IPS-18c (cell line): ENCODE data around the gene DALRD3.
A peak's percentile ranks its signal among the peaks of the same experiment; 100 is the strongest.
"Not testable (repeated sequence)": the region's sequence is repeated elsewhere in the genome, so short reads cannot be mapped to it uniquely, and the experiment has no call there.

ENCODE experiments used
- H3K4me3 ChIP-seq: 2 replicates; pipeline ENCODE4 v1.7.0; 2013; ENCODE audit warnings: low read depth, mild to moderate bottlenecking, low read length, moderate library complexity; ENCODE audit not compliant: insufficient read depth
- H3K9me3 ChIP-seq: one replicate; pipeline ENCODE4 v1.6.1; 2013; ENCODE audit warnings: mild to moderate bottlenecking, low read length, moderate library complexity; ENCODE audit not compliant: control insufficient read depth, insufficient read depth

The DALRD3 gene

DNA sequence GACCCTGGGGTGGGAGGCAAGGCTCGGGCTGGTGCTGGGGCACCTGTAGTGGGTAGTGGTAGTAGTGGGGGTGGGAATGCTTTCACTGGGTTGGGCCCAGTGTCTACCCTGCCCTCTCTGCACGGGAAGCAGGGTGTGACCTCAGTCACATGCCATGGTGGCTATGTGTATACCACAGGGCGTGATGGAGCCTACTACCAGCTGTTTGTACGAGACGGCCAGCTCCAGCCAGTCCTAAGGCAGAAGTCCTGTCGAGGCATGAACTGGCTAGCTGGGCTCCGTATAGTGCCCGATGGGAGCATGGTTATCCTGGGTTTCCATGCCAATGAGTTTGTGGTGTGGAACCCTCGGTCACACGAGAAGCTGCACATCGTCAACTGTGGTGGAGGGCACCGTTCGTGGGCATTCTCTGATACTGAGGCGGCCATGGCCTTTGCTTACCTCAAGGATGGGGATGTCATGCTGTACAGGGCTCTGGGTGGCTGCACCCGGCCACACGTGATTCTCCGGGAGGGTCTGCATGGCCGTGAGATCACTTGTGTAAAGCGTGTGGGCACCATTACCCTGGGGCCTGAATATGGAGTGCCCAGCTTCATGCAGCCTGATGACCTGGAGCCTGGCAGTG lies 5.2 kb downstream of the DALRD3 start:
- H3K4me3 ChIP-seq, result no peak overlapping the region
- H3K9me3 ChIP-seq, result no peaks in the 10 kb centered on the region

DNA sequence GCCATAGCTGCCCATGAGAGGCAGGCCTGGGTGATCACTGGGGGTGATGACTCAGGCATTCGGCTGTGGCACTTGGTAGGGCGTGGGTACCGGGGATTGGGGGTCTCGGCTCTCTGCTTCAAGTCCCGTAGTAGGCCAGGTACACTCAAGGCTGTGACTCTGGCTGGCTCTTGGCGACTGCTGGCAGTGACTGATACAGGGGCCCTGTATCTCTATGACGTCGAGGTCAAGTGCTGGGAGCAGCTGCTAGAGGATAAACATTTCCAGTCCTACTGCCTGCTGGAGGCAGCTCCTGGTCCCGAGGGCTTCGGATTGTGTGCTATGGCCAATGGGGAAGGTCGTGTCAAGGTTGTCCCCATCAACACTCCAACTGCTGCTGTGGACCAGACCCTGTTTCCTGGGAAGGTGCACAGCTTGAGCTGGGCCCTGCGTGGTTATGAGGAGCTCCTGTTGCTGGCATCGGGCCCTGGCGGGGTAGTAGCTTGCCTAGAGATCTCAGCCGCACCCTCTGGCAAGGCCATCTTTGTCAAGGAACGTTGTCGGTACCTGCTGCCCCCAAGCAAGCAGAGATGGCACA lies 5.9 kb downstream of the DALRD3 start:
- Histone ChIP-seq H3K4me3 (no peak overlapping the region), H3K9me3 (no peaks in the 10 kb centered on the region)

DNA sequence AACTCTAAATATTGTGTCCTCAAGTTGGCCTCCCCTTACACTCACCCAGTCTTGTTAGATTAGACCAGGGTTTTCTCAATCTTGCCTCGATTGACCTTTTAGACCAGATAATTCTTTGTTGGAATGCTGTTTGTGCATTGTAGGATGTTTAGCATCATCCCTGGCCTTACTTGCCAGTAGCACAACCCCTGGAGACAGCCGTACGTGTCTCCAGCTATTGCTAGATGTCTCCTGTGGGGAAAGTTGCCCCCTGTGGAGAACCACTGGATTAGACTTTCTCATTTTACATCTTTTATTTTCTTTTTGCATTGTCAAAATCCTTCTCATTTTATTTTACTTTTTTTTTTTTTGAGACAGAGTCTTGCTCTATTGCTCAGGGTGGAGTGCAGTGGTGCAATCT lies 9.0 kb downstream of the DALRD3 start:
- H3K4me3 ChIP-seq, result no peak overlapping the region

DNA sequence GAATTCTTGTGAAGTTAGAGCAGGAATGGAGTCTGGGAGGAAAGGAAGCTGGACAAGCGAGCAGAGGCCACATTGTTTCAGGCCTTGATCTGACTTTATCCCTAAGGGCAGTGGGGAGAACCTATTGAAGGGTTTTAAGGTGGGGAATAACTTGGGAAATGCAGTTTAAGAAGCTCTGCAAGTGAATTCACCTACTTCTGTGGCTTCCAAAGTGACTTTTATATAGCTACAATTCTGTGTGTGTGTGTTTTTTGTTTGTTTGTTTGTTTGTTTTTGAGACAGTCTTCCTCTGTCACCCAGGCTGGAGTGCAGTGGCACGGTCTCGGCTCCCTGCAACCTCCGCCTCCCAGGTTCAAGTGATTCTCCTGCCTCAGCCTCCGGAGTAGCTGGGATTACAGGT lies 9.8 kb downstream of the DALRD3 start:
- H3K9me3 ChIP-seq, result not testable (repeated sequence)
- peak overlapping the region; percentile 42 for H3K4me3 ChIP-seq

More for the DNA sequence above, 9.0 kb downstream of the DALRD3 start:
- no peaks in the 10 kb centered on the region for H3K9me3 ChIP-seq

DNA sequence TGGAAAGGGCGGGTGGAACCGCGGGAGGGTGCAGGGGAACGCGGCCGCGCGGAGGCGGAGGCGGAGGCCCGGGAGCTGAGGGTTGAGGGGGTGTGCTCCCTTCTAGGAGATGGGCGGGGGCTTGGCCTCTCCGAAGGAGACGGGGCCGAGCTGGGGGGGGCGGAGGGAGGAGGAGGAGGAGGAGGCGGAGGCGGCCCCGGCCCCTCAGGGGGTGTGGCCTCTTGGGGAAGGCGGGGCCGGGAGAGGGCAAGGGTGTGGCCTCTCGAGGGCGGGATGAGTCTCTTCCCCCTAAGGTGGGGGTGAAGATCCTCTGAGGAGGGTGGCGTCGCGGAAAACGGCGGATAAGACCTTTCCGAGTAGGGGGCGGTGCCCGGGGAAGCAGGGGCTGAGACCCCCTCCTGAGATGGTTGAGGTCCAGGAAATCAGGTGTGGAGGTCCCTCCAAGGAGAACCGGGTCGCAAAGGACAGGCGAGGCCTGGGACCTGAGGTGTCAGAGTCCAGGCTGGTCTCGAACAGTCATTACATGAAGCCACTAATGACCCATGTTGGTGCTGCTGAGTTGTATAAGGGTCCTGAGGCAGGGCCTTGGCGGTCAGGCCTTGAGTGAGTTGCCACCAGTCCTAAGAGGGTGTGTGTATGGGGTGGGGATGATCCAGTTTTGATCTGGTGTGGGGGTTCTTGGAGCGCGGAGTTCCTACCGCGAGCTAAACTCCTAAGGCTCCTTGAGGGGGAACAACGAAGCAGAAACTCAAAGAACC lies 10.4 kb downstream of the DALRD3 start:
- Histone ChIP-seq H3K9me3 (no peaks in the 10 kb centered on the region), H3K4me3 (peak overlapping the region; percentile 79)

DNA sequence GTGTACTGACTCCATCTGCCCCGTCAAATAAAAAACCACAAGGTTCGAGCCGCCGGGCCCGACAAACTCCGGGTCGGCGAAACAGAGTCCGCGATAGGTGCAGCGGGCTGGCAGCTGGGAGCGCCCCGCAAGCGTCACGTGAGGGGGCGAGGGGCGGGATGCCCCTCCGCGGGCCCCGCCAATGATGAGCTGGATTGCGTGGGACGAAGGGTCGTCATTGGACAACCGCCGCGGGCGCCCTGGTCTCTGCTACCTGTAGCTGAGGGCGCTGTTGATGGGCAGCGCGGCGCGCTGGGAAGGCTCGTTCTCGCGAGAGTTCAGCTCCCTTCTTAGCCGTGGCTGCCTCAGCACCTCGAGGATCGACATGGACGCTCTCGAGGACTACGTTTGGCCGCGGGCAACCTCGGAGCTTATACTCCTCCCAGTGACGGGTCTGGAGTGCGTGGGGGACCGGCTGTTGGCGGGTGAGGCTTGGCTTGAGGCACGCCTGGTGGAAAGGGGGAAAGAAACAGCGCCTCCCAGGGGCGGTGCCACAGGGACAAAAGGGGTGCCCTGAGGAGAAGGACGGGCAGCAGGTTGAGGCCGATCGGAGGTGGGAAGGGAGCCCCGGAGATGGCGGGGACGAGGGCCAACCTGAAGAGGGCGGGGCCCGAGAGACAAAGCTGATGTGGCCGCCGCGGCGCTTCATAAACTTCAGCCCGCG lies 11.2 kb downstream of the DALRD3 start, which contains the start of gene WDR6:
Gene WDR6, plus strand, starts transcription at position 324 of the 703 bp plus-strand sequence. Its CDS starts 41 bp downstream, at position 365.
- Histone ChIP-seq H3K4me3 (peak within 1 kb of the TSS; percentile 79), H3K9me3 (no peaks in the 10 kb centered on the region)

DNA sequence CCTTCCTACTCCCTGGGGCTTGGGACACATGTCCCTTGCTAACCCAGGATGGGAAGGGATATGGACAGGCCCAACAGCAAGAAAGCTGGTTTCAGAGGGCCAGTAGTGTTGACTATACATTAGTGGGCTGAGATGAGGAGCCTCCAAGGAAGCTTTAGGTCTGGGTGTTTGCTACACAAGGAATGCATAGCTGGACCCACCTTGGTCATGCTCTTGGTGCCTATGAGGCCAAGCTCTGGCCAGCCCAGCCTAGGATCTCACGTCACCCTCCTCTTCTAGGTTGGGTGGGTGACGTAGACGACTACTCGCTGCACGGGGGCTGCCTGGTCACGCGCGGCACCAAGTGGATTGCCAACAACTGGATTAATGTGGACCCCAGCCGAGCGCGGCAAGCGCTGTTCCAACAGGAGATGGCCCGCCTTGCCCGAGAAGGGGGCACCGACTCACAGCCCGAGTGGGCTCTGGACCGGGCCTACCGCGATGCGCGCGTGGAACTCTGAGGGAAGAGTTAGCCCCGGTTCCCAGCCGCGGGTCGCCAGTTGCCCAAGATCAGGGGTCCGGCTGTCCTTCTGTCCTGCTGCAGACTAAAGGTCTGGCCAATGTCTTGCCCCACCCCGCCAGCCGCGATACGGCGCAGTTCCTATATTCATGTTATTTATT lies 11.8 kb downstream of the DALRD3 start:
- Histone ChIP-seq H3K9me3 (no peaks in the 10 kb centered on the region), H3K4me3 (peak overlapping the region; percentile 79)

DNA sequence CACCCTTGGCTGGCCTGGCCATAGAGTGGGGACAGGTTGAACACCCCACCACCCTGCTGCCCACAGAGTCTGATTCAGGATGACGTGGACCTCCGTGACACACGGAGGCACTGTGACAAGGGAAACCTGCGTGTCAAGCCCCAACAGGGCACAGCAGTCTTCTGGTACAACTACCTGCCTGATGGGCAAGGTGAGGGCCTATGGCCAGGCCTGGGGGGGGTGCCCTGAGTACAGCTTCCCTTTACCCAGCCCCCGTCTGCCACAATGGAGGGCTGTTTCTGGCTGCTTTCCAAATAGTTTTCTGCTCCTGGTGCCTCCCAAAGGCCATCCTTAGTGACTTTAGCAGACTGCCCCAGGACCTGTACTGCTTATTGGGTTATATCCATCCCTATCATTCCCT lies 12.4 kb downstream of the DALRD3 start:
- no peaks in the 10 kb centered on the region for H3K9me3 ChIP-seq
- H3K4me3 ChIP-seq, result peak overlapping the region; percentile 79

DNA sequence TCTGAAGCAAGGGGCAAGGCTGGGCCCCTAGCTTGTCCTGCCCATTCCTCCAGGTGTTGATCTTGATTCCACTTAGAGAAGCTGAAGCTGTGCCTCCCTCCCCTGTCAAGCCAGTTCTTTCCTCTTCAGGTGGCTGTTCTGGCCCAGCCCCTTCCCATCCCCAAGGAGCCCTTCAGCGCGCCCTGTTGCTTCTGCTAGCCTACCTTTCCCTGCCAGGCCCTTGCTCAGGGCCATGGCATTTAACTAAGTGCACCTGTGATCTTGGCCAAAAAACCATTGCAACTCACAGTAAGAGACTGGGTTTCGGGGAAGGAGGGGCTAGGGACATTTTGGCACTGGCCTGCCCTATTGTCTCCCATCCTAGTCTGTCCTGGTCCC lies 13.1 kb downstream of the DALRD3 start:
- Histone ChIP-seq H3K9me3 (no peaks in the 10 kb centered on the region), H3K4me3 (no peak overlapping the region)

DNA sequence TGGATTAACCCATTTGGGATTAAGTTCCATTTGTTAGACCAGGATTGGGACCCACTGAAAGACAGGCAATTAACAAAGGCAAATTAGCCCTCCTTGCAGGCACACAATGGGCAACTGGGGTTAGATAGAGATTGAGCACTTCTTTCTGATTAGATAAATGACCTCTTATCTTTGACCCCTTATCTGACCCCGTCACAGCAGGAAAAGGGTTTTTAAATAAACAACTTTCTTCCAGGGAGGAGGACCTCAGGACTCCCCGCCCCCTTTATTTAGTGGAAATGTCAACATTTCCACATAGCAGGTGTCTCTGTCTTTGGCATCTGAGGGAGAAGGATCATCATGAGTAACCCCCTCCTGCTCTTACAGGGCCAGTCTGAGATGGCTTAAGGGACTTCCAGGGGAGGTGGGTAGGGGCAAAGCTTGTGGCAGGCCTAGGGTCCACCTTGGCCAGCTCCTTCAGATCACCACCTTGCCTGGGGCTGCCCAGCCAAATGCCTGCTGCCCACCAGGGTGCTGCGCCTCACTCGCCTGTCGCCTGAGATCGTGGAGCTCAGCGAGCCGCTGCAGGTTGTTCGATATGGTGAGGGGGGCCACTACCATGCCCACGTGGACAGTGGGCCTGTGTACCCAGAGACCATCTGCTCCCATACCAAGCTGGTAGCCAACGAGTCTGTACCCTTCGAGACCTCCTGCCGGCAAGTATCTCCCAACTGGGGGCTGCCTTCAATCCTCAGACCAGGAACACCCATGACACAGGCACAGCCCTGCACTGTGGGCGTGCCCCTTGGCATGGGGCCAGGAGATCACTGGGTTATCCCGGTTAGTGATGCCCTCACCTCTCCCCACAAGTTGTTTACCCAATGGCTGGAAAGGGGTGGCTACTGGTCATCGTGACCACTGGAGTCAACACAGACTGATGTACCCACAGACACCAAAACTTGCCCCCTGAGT lies 13.8 kb downstream of the DALRD3 start:
- Histone ChIP-seq H3K4me3 (no peak overlapping the region), H3K9me3 (no peaks in the 10 kb centered on the region)

DNA sequence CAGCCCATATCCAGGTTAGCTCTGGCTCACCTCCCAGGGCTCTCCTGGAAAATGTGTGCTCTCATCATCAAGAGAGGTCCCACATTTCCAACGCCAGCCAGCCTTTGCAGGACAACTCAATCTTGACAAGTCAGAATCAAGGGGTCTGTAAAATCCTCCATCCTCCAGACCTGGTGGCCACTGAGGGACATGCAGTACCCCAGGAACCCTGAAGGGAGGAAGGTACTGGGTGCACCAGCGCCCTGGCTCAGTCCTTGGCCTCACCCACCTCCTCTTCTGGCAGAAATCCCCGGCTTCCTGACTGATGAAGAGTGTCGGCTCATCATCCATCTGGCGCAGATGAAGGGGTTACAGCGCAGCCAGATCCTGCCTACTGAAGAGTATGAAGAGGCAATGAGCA lies 17.2 kb downstream of the DALRD3 start:
- Histone ChIP-seq H3K4me3 (no peak overlapping the region), H3K9me3 (no peaks in the 10 kb centered on the region)

DNA sequence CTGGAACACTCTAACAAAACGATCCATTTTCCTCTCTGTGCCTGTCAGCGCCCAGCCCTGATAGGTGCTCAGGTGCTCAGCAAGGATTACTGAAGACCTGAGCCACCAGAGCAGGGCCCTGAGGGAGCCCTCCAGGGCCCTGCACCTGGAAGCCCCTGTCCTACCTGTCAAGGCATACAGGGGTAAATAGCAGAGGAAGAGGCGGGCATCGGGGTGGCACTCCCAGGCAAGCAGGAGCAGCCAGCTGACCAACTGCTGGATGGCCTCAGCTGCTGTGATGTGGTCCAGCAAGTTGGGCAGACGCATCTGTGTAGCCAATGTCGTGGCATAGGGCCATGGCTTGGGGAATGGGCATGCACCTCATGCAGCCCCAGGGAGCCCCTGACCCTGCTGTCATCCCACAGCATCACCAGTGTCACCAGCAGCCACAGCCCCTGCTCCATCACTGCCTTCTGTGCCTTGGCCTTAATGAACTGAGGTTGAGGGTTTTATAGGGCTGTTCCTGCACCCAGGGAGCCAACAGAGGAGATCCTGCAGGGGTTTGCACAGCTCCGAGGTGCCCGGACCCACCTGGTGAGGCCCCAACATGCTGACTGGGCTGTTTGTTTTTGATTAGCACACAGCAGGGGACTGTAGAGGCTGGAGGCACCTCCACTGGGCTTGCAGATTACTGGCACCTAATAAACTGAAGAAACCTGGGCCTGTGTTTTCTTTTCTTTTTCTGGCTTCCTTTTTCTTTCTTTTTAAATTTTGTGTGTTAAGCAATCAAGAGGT lies 19.1 kb downstream of the DALRD3 start:
- no peaks in the 10 kb centered on the region for H3K9me3 ChIP-seq
- no peak overlapping the region; the same call in 1 of the 2 replicates for H3K4me3 ChIP-seq

DNA sequence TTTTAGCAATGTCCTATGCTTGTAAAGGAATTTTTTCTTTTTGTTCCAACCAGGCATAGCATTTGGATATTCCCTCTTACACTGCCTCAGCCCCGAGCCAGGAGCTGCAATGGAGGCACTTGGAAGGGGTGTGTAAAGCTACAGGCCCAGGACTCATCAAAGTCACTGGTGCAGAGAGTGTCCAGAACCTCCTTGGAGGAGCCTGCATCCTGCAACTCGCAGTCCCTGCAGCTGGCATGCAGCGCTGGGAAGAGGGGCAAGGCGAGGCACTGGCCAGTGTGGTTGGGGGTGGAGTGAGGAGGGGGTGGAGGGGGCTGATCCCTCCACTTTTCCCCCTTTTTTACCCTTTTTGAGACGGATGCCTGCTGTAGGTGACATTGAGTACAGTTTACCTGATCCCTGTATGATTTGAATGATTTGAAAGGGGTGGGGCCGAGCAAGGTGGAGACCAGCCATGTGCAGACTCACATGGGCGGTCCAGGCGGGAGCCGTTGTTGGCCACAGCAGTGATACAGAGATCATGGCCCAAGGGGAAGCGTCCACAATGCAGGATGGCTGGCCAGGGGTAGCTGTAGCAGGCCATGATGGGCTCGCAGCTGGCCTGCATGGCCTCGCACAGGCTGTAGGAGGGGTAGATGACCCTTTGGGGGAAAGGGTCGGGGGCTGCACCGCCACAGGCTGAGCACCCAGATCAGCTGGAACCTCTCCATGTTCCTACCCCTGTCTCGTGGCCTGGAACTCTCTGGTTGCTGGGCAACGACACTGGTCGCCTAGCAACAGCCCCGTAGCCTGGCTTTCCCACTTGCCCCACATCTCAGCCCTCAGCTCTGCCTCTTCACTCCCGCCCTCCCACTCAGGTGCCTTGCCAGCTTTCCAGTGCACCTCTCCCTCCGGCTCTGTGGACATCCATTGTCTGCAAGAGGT lies 20.4 kb downstream of the DALRD3 start:
- Histone ChIP-seq H3K9me3 (no peaks in the 10 kb centered on the region), H3K4me3 (no peak overlapping the region)

DNA sequence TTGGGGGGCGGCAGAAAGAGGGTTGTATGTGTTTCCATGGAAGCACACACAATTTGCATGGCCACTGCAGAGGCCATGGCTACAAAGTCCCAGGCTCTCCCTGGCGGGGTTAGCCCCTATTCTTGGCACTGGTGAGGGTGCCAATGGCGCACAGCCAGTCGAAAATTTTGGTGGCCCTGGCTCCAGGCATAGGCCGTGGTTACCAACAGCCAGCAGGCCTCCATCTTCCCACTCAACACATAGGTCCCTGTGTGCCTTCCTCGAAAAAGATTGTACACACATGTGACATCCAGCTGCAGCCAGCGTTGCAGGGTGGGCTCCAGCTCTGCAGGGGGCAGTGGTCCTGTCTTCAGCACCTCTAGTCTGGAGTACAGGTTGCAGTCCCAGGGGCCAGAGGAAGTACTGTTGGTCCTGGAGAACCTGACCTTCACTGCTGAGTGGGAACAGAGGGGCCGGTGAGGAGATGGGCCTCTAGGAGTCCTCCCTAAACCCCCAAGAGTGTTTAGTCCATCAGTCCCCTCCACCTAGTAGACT lies 21.2 kb downstream of the DALRD3 start:
- no peak overlapping the region for H3K4me3 ChIP-seq
- H3K9me3 ChIP-seq, result no peaks in the 10 kb centered on the region

DNA sequence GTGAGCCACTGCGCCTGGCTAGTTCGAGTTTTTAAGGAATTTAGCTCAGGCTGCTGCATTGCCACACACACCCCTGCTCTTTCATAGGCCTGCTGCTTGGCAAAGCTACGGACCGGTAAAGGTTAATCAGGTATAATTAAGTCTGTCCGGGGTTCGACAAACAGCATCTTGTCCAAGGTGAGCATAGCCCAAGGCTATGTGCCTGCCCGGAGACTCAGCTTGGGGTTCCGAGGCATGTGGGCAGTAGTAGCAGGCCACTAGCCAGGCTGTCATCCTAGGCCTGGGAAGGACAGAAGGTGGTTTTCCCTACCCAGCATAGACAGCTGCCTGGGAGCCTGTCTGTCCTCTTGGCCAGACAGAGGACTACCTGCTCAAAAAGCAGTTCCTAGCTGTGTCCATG lies 21.7 kb downstream of the DALRD3 start:
- Histone ChIP-seq H3K9me3 (no peaks in the 10 kb centered on the region), H3K4me3 (no peak overlapping the region)
